ENCODE results near the gene MCF2L. TPM values are rescaled to one million over a fixed set of nuclear protein-coding genes. Genes with fewer than 3 reads are reported as not detected.
A peak's percentile ranks its signal among the peaks of the same experiment; 100 is the strongest.

The MCF2L gene
- total RNA-seq, 1 donor from 2014 or later, result 64.1 TPM

DNA sequence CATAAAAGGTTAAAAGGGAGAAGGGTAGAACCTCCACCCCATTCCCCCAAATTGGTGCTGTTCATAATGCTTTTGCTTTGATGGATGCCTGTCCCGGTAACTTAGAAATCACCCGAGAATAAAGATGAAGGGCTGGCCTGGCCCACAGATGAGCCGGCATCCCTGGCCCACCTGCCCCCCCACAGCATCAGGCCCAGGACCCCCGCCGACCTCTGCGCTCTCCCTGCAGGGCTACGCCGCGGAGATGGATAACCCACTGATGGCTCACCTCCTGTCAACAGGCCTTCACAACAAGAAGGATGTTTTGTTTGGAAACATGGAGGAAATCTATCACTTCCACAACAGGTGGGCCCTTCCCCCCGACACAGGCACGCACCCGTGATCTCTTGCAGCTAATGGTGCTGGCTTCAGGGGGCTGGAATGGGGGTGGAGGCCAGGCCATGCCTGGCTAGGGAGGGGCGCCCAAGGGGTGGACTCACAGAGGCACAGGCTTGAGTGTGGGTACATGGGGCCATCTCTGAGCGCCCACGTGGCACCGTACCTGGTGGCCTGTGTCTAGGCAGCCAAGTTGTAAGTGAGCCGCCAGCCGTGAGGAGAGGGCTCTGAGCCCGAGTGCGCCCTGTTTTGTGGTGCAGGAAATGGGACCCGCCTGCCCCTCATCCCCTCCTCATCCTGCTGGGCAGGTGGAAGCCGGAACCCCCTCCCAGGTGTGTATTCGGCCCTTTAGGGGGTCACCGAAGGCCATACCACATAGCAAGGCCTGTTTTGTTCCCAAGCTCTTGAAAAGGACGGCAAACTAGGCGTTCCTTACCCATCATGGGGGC is 113.4 kb downstream of the MCF2L start:
- no peak for DNase-seq (ENCODE audit: low spot score)
- intact Hi-C loops (cut with DNase I), result no loop called here
- no peak for ATAC-seq

- ATAC-seq (no peak), DNase-seq (ENCODE audit: low spot score) (no peak)
- intact Hi-C loops (cut with DNase I), result no loop called here
Observed at GRCh38 chr13:113083022-113083373, 114.0 kb downstream of the MCF2L start.

- DNase-seq (ENCODE audit: low spot score), result no peak
- intact Hi-C loops (cut with DNase I), result no loop called here
- ATAC-seq, result peak; percentile 82
Observed at GRCh38 chr13:113083402-113084061, 114.5 kb downstream of the MCF2L start.

DNA sequence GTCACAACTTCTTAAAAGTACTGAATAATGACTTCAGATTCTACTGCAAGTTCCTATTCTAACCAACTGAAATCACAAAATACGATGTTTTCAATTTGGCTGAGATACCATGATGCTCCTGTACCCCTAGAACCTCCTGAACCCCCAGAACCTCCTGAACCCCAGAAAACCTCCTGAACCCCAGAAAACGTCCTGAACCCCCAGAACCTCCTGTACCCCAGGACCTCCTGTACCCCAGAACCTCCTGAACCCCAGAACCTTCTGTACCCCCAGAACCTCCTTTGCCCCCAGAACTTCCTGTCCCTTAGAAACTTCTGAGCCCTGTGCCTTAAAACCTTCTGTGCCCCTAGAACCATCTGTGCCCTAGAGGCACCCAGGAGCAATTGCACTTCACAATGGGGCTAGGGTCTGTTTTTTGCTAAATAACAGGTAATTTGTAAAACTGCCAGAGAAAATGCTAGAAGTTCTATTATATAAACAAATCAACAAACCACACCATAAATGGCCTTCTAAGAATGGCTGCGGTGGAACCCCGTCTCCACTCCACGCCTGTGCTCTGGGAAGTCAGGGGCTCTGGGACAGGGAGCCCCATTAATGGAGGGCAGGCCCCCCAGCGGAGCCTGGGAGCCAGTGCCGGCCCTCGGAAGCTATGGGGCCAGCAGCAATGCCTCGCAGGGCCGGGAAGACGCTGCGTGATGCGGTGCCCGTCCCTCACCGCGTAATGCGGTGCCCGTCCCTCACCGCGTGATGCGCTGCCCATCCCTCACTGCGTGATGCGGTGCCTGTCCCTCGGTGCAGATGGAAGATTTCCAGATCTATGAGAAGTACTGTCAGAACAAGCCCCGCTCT is 115.3 kb downstream of the MCF2L start:
- no peak for DNase-seq (ENCODE audit: low spot score)
- intact Hi-C loops (cut with DNase I), result no loop called here
- ATAC-seq, result no peak

DNA sequence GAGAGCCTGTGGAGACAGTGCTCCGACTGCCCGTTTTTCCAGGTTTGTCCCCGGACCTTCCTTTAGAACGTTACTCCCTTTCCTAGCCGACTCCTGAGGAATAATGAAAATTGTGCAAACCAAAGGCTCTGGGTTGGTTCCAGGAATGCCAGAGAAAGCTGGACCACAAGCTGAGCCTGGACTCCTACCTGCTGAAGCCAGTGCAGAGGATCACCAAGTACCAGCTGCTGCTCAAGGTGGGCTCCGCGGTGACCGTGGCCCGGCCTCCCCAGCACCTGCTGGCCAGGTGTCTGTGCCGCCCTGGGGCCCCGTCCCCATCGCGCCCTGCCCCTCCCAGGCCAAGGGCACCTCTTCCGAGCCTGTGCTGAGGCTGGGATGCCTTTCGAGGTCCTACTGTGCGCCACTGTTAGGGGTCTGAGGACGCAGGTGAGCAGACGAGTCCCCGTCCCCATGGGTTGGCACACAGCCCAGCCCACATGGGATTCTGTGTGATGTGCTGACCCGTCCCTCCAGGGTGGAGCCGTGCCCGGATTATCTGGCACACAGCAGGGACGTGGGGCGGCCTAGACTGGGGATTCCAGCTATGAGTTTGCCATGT is 116.0 kb downstream of the MCF2L start:
- intact Hi-C loops (cut with DNase I), result no loop called here
- ATAC-seq (no peak), DNase-seq (ENCODE audit: low spot score) (no peak)

GRCh38 chr13:113086031-113086750 is 117.2 kb downstream of the MCF2L start:
- no peak for DNase-seq (ENCODE audit: low spot score)
- intact Hi-C loops (cut with DNase I), result no loop called here
- no peak for ATAC-seq

- DNase-seq (ENCODE audit: low spot score), result no peak
- intact Hi-C loops (cut with DNase I), result no loop called here
Observed at GRCh38 chr13:113086991-113087922, 118.2 kb downstream of the MCF2L start.

DNA sequence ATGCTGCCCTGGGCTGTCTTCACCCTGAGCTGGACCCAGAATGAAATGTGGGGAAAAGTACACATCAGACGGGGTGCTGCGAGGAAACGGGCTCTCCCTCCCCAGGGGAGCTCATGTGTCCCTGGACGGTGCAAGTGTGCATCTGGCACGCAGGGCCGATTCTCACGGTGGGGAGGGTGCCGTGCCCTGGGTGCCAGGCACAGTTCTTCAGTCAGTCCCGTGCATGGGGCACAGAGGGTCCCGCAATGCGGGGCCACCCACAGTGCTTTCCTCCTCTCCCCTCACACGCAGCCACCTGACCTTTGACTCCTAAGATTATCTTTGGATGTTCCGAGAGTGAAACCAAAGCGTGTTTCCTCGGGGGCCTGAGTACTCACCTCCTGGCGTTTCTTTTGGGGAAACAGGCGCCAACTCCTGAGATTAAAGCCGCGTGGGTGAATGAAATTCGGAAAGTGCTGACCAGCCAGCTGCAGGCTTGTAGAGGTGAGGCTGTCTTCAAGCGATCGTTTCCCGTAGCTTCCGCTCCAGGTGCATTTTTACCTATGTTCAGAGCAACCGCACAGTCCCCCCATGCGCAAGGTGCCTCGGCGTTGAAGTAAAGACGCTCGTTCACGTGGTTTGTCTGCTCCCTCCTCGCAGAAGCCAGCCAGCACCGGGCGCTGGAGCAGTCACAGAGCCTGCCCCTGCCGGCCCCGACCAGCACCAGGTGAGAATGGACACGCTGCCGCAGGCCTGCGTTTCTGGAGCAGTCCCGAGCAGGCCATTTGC is 119.1 kb downstream of the MCF2L start:
- intact Hi-C loops (cut with DNase I), result no loop called here
- no peak for DNase-seq (ENCODE audit: low spot score)

More at GRCh38 chr13:113086991-113087922, 118.2 kb downstream of the MCF2L start:
- no peak for ATAC-seq

DNA sequence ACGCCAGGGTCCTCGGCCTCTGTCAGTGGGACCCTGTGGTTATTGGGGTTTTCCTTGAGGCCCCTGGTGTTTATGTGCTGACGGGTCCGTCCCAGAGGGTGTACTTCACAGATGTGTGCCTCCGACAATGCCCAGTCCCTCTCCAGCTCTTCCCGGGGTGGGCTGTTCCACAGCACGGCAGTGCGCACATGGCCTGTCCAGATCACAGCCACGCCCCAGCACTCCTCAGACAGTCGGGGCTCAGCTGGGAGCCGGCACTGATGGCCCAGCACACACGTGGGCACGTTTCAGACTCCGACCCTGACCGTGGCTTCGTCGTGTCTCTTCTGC is 119.6 kb downstream of the MCF2L start:
- ATAC-seq (no peak), DNase-seq (ENCODE audit: low spot score) (no peak)
- intact Hi-C loops (cut with DNase I), result no loop called here

More for the DNA sequence above, 119.1 kb downstream of the MCF2L start:
- no peak for ATAC-seq

DNA sequence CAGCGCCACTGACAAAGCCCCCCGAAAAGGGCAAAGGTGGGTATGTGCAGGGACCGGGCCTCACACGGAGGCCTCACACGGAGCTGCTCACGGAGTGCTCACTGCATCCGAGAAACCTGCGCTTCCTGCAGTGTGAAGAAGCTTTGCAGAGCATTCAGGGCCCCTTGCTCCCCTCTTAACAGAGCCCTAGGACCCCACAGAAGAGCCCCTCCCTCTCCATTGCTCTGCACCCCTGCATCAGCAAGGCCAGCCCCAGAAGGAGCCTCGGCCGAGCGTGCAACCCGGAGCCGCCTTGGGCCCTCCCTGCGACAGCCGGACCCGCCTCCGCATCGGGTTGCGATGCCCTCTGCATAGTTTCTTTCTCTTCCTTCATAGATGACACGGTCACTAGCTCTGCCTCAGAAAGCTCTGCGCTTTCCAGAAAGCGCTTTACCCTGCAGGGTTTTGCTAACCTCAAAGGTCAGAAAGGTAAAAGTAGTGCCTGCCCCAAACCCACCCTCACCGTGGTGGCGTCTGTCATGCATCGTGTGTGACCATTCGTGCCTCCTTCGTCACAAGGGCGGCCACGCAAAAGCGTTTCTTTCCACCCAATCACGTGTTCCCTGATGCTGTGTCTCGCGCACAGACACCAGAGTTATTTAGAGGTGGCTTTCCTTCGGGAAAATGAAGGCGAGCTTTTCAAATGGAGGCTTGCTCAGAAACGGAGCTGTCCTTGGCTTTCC is 120.8 kb downstream of the MCF2L start:
- ATAC-seq (no peak), DNase-seq (ENCODE audit: low spot score) (no peak)
- intact Hi-C loops (cut with DNase I), result no loop called here

- DNase-seq (ENCODE audit: low spot score) (no peak), ATAC-seq (no peak)
- intact Hi-C loops (cut with DNase I), result no loop called here
Observed at GRCh38 chr13:113090415-113090770, 121.4 kb downstream of the MCF2L start.

- ATAC-seq (no peak), DNase-seq (ENCODE audit: low spot score) (no peak)
- intact Hi-C loops (cut with DNase I), result no loop called here
Observed at GRCh38 chr13:113090806-113091205, 121.8 kb downstream of the MCF2L start.

DNA sequence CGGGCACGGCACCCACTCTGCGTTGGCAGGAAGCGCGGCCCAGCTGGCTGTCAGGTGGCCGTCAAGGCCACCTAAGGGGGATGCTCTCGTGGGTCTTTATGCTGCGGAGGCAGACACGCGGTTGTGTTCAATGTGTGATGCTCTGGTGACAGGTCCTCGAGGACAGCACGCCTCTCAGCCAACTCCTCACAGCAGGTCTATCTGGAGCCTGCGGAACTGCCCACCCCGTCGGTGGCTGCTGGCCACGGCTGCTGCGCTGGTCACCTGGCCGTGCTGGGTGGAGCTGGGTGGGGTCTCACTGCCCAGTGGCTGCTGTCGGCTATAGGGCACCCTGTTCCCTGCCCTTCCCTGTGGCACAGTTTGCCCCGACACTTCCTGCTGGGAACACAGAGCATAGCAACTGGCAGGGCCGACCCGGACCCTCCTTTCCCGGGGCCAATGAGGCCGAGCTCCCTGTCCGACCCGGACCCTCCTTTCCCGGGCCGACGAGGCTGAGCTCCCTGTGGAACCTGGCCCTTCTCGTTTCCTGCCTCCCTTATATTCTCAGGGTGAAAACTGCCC is 122.3 kb downstream of the MCF2L start:
- ATAC-seq (no peak), DNase-seq (ENCODE audit: low spot score) (no peak)
- intact Hi-C loops (cut with DNase I), result no loop called here

DNA sequence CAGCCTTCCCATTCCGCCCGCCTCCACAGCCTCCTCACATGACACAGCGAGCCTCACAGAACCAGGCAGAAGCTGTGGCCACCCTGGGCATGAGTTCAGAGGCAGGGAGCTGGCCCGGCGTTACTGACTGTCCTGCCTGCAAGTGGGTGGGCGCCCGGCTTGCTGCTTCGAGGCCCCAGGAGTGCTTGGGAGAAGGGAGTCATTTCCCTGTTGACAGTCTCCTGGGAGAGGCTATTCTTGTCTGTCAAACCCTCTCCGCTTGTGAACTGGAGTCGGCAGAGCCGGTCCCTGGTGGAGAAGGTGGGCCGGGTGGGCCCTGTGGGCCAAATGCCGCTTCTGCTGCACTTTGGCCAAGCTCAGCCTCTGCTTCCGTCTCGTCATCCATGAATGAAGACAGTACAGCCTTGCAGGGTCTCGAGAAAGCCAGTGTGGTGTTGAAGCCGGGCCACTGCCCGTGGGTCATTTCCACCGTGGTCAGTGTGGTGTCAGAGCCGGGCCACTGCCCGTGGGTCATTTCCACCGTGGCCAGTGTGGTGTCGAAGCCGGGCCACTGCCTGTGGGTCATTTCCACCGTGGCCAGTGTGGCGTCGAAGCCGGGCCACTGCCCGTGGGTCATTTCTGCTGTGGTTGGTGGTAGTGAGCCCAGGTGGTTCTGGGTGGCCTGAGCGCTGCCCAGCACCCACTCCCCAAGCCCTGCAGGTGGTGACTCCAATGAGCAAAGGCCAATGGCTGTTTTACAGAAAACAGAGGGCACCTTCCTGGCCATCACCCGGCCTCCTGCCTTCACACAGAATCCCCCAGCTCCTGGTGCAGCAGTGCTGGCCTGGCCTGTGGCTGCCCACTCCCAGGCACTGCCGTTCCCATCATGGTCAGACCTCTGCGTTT is 123.1 kb downstream of the MCF2L start:
- DNase-seq (ENCODE audit: low spot score), result no peak

DNA sequence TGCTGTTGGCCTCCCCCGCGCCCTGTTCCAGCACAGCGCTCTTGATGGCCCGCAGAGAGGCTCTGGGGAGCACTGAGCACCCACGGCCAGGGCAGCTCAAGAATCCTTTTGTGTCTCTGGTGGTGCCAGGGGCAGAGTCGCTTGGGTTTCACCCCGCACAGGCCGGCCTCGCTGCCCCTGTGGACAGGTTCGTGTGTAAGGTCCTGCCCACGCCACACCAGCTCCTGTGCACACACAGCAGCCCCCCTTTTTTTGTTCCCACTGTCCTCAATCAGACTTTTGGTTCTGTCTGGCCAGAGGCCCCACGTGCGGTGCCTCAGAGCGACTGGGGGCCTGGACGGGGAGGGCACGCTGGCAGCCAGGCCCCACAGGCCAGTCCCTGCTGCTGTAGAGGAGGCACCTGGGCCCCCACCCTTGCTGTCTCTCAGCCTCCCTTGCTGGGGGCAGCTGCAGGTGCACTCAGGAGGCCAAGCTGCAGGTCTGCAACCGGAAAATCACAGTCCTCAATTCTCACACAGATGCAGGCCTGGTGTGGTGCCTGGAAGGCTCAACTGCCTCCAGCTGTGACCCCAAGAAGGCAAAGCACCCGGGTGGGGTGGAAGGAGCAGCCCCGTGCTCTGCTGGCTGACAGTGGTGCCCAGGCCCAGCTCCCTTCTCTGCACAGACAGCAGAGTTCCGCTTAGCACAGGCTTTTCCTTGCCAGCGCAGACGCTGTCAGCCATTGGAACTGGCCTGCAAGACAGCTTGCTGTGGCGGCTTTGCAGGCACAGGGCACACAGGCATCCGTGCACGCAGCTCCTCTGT is 124.0 kb downstream of the MCF2L start:
- no peak for DNase-seq (ENCODE audit: low spot score)
- intact Hi-C loops (cut with DNase I), result no loop called here
- no peak for ATAC-seq

More for the DNA sequence above, 123.1 kb downstream of the MCF2L start:
- intact Hi-C loops (cut with DNase I), result no loop called here
- no peak for ATAC-seq
